Activated naive CD4-positive, alpha-beta T cell treated with anti-CD3 and anti-CD28 coated beads, Interleukin-2, amount 50 U/mL, for 72 hours (primary cell): ENCODE results near the gene ACTN1. TPM values are rescaled to one million over a fixed set of nuclear protein-coding genes. Genes with fewer than 3 reads are reported as not detected.

Experiments
- ATAC-seq, 2 donors: fragments of 150-1000 bp; cut with Tn5 transposase; 2 replicates each; pipeline ENCODE4 v1.10.0; 2021; ENCODE audit warnings: mild to moderate bottlenecking in 2 of 2, moderate library complexity in 2 of 2
- DNase-seq, 2 donors: peaks; one replicate each; pipeline ENCODE4 v3.0.0; 2021 to 2022; ENCODE audit warnings: low spot score in 2 of 2
- H3K27ac Mint-ChIP-seq, 2 donors: one replicate each; pipeline ENCODE4 v1.8.0; 2022; ENCODE audit warnings: mild to moderate bottlenecking in 2 of 2, mixed read lengths in 2 of 2
- H3K36me3 Mint-ChIP-seq, 2 donors: one replicate each; pipeline ENCODE4 v1.8.0; 2022; ENCODE audit warnings: mixed read lengths in 2 of 2
- H3K9me3 Mint-ChIP-seq, 2 donors: one replicate each; pipeline ENCODE4 v1.8.0; 2022; ENCODE audit warnings: mixed read lengths in 2 of 2
- total RNA-seq, 2 donors: library from RNA; stranded (reverse); gene quantifications; one replicate each; pipeline ENCODE4 v1.2.3, GENCODE V29; 2022

The ACTN1 gene
- total RNA-seq, 2 donors from 2014 or later, result 106 to 120 TPM

DNA sequence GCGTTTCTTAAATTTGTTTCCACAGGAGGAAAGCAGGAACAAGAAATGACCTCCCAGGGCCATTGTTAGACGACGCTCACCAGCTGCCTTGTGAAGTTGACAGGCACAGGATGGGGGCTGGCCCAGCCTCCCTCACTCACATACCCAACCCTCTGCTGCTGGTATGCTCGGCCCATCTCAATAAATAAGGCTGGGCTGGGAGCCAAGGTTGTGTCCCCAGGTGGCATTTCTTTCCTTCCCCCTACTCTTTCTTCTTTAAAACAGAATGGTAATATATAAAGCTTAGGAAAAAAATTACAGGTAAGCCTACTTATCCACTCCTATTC is 93.0 kb downstream of the ACTN1 start:
- no peak for DNase-seq
- H3K36me3 Mint-ChIP-seq, result peaks cover 16 to 19% of the 10 kb centered on the region in 2 donors
- no peaks in the 10 kb centered on the region for H3K9me3 Mint-ChIP-seq
- H3K27ac Mint-ChIP-seq, result no peak overlapping the region
- ATAC-seq, result no peak

GRCh38 chr14:68885226-68886108 is 93.6 kb downstream of the ACTN1 start:
- DNase-seq, result no peak
- Mint-ChIP-seq H3K9me3 (no peaks in the 10 kb centered on the region), H3K36me3 (peaks cover 18 to 19% of the 10 kb centered on the region in 2 donors), H3K27ac (peak overlapping the region in 1 of 2 donors; percentile 19)
- no peak for ATAC-seq

- DNase-seq (no peak), ATAC-seq (no peak)
- Mint-ChIP-seq H3K36me3 (peaks cover 18 to 24% of the 10 kb centered on the region in 2 donors), H3K27ac (peak overlapping the region; percentile 19 to 48), H3K9me3 (no peaks in the 10 kb centered on the region)
Observed at GRCh38 chr14:68884031-68885030, 94.8 kb downstream of the ACTN1 start.

DNA sequence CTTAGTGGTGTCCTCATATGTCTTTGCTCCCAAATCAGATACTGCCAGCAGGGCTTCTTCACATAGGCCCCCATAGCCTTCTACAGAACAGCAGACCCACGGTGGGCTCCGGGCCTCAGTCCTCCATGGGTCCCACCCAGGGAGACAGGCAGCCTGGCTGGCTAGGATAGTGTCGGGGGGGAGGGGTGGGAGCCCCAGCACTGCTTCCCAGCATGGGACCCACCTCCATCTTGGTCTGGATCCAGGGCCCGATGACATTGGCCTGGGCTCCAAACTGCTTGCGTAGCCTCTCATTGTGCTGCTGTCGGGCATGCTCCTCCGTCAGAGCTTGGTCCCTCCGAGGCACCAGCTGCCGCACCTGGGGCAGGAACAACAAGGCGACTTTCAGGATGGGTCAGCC is 96.9 kb downstream of the ACTN1 start:
- Mint-ChIP-seq H3K9me3 (no peaks in the 10 kb centered on the region), H3K36me3 (peaks cover 14 to 18% of the 10 kb centered on the region in 2 donors), H3K27ac (no peak overlapping the region)
- DNase-seq, result no peak
- no peak for ATAC-seq

GRCh38 chr14:68881396-68881795 is 97.7 kb downstream of the ACTN1 start:
- no peaks in the 10 kb centered on the region for H3K9me3 Mint-ChIP-seq
- peak overlapping the region in 1 of 2 donors; percentile 51 for H3K27ac Mint-ChIP-seq
- peaks cover 14 to 18% of the 10 kb centered on the region in 2 donors for H3K36me3 Mint-ChIP-seq
- ATAC-seq (no peak), DNase-seq (no peak)

GRCh38 chr14:68880581-68881105 is 98.5 kb downstream of the ACTN1 start:
- Mint-ChIP-seq H3K36me3 (peaks cover 14 to 18% of the 10 kb centered on the region in 2 donors), H3K9me3 (no peaks in the 10 kb centered on the region), H3K27ac (peak overlapping the region in 1 of 2 donors; percentile 47)
- no peak for DNase-seq
- no peak for ATAC-seq

DNA sequence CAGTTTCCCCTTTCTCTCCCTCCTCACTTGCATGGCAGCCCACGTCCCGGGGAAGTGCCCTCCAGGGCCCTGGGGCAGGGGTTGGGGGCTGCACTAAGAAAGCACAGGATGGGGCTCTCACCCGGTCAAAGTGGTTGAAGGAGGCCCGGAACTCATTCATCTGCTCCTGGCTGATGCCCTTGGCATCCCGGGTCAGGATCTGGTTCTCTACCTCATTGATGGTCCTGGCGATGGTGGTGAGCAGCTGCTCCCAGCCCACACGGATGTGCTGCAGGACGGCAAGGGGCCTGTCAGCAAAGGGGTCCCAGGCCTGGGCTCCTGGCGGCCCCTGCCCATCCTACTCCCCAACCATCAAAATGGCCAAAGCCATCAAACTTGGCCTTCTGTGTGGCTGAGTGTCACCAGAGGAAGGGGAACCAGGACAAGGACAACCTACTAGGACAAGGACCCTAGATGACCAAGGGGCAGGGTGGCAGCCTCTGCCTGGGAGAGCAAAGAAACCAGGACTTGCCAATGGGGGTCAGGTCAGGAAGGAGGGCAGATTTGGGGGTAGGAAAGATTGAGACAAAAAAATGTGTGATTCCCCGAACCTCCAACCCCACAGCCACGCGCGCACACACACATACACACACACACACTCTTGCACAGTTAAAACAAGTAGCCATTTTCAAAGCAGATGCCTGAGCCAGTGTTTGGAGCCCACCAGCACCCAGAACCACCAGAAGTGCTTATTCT is 99.1 kb downstream of the ACTN1 start:
- Mint-ChIP-seq H3K27ac (peak overlapping the region in 1 of 2 donors; percentile 47), H3K36me3 (peaks cover 18 to 22% of the 10 kb centered on the region in 2 donors), H3K9me3 (no peaks in the 10 kb centered on the region)
- DNase-seq (no peak), ATAC-seq (no peak)

DNA sequence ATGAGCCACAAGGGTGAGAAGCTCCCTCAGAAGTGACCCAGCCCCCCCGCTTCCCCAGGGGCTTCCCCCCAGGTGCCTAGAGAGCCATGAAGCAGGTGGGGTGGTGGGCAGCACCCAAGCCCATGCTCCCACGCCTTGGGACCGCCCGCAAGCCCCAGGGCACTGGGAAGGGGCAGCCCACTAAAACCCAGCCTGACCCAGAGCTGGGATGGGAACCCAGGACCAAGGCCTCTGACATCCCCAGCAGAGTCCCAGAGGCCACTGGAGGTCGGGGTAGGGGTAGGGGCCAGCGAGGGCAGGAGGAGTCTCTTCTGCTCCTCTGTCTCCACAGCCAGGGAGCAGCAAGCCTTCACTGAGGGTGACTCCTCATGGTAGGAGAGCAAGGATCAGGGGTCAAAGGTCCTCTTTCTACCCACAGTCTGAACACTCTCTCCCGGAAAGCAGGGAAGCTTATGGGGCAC is 99.8 kb downstream of the ACTN1 start:
- peaks cover 21 to 24% of the 10 kb centered on the region in 2 donors for H3K36me3 Mint-ChIP-seq
- no peak for DNase-seq
- H3K9me3 Mint-ChIP-seq, result no peaks in the 10 kb centered on the region
- no peak for ATAC-seq
- no peak overlapping the region for H3K27ac Mint-ChIP-seq

DNA sequence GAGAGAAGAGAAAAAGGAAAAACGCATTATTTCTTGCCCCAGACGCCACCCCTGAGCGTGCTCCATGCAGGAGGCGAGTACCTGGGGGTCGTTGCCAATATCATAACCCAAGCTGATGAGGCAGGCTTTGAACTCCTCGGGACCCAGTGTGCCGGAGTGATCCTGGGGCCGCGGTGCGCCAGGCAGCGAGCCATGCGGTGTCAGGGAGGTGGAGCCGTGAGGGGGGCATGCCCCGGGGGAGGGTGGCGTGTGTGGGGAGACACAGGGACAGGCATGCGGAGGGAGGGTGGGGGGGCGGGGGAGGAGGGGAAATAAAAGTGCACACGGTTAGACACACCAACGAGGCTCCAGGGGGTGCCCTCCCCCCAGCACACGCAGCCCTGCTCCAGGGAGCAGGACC is 100.2 kb downstream of the ACTN1 start:
- Mint-ChIP-seq H3K9me3 (no peaks in the 10 kb centered on the region), H3K36me3 (peaks cover 23 to 24% of the 10 kb centered on the region in 2 donors), H3K27ac (peak overlapping the region in 1 of 2 donors; percentile 9)
- no peak for ATAC-seq
- no peak for DNase-seq

DNA sequence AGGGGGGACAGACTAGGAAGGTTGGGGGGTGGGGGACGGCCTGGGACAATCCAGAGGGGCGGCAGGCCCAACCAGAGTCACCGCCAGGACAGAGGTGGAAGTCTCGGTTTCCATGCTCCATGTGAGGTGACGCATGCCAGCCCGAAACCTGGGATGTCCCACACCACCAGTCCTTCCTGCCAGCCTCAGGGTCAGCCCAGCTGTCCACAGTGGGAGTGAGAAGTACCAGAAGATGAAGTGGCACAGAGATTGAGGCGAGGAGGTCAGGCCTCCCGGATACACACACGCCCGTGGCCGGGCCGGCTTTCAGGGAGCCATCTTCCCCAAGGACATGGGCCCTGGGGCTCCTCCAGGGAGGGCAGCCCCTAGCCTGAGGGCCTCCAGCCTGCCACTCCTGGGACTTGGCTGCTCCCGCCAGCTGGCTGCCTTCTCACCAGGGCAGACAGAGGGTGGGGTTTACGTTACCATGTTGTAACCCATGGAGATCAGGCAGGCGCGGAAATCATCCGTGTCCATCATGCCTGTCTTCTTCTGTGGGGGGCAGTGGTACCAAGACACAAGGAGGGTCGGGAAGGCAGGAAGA is 101.0 kb downstream of the ACTN1 start:
- no peak for DNase-seq
- H3K36me3 Mint-ChIP-seq, result peaks cover 25 to 31% of the 10 kb centered on the region in 2 donors
- H3K27ac Mint-ChIP-seq, result peak overlapping the region in 1 of 2 donors; percentile 9
- H3K9me3 Mint-ChIP-seq, result no peaks in the 10 kb centered on the region
- ATAC-seq, result no peak

DNA sequence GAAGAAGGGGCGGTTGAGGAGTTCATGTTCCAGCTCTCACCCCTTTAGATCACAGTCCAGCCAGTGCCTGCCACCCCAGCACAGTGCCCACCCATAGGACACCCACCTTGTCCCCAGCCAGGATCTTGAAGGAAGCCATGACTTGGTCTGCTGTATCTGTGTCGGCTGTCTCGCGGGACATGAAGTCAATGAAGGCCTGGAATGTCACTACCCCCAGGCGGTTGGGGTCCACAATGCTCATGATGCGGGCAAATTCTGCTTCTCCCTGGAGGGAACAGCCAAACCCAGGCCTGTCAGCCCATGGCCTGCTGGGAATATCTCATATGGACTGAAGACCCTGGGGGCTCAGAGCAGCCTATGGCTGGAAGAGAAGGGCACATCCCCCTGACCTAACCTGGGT is 102.1 kb downstream of the ACTN1 start:
- no peak for DNase-seq
- H3K36me3 Mint-ChIP-seq, result peaks cover 31 to 39% of the 10 kb centered on the region in 2 donors
- H3K27ac Mint-ChIP-seq, result no peak overlapping the region
- no peaks in the 10 kb centered on the region for H3K9me3 Mint-ChIP-seq
- no peak for ATAC-seq

DNA sequence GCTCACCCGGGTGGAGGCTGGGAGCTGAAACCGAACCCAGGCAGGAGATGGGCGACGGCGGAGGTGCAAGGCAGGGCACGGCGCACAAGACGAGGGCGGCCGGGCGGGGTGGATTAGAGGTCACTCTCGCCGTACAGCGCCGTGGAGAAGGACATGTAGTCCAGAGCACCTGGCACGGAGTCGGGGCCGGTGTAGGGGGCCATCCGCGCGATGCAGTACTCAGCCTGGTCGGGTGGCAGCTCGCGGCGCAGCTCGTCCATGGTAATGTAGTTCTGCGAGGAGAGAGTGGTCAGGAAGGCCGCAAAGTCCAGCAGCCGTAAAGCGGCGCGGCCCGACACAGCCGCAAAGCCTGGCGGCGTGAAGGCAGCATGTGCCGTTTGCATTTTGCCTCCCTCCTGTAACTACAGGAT is 104.4 kb downstream of the ACTN1 start:
- H3K9me3 Mint-ChIP-seq, result no peaks in the 10 kb centered on the region
- H3K27ac Mint-ChIP-seq, result no peak overlapping the region
- H3K36me3 Mint-ChIP-seq, result peaks cover 31 to 34% of the 10 kb centered on the region in 2 donors
- ATAC-seq, result no peak
- no peak for DNase-seq

- peaks cover 30 to 31% of the 10 kb centered on the region in 2 donors for H3K36me3 Mint-ChIP-seq
- no peaks in the 10 kb centered on the region for H3K9me3 Mint-ChIP-seq
Observed at GRCh38 chr14:68873376-68873775, 105.7 kb downstream of the ACTN1 start.

DNA sequence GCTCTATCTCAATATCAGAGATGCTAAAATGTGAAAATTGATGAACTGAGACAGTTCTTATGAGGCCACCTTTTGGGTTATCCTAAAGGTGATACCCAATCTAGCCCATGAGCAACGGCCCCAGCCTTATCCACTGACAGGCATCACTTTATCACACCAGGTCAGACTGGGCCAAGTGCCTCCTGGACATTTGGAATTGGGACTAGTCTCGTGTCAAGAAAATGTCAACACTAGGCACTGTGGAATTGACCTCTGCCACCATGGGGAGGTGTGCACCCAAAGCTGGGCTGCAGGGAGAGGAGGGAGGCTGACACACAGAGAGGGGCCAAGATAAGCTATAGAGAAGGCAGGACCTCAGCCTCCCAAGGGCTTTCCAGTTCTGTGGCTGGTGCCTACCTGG is 107.7 kb downstream of the ACTN1 start:
- H3K9me3 Mint-ChIP-seq, result no peaks in the 10 kb centered on the region
- H3K36me3 Mint-ChIP-seq, result peaks cover 28 to 31% of the 10 kb centered on the region in 2 donors
- DNase-seq (no peak), ATAC-seq (no peak)
- peak overlapping the region in 1 of 2 donors; percentile 60 for H3K27ac Mint-ChIP-seq

More at GRCh38 chr14:68873376-68873775, 105.7 kb downstream of the ACTN1 start:
- ATAC-seq (no peak), DNase-seq (no peak)
- no peak overlapping the region for H3K27ac Mint-ChIP-seq

DNA sequence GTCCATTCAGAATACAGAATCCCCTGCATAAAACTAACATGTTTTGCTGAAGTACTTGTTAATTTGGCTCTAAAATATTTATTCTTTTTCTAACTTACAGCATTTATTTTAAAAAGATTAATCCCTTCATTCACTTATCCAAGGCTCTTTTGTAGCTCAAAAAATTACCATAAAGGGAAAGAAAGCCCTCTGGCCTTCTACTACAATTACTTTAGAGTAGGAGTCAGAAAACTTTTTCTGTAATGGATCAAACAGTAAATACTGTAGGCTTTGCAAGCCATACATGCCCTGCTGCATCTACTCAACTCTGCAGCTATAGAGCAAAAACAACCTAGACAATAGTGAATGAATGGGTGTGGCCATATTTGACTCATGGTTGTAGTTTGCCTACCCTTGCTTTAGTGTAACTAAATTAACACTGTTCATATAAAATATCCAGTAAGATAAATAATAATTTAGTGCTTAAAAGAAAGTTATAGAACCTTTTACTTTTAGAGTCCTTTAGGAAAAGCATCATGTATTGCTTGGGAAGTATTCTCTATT is 112.0 kb downstream of the ACTN1 start:
- Mint-ChIP-seq H3K9me3 (peaks cover 0 to 7% of the 10 kb centered on the region in 2 donors), H3K36me3 (peaks cover 7 to 18% of the 10 kb centered on the region in 2 donors), H3K27ac (no peak overlapping the region)
- DNase-seq (no peak), ATAC-seq (no peak)
